HepG2 (cell line): ENCODE measurements around the gene ITCH. TPM values are rescaled to one million over a fixed set of nuclear protein-coding genes. Genes with fewer than 3 reads are reported as not detected.

Source experiments
- ERF ChIP-seq: IDR thresholded peaks from 2 replicates; pipeline ENCODE4 v1.6.1; 2018; ENCODE audit warnings: missing biosample characterization, missing genetic modification reagents
- ETV6 ChIP-seq: sonication (generic); formaldehyde crosslinking; conservative IDR thresholded peaks from 2 replicates; pipeline ENCODE4 v1.4.0; 2020; ENCODE audit warnings: missing genetic modification reagents
- FOXO1 ChIP-seq: sonication (generic); formaldehyde crosslinking; IDR thresholded peaks from 2 replicates; pipeline ENCODE4 v1.4.0; 2020; ENCODE audit warnings: missing genetic modification reagents
- KDM2A ChIP-seq: sonication (generic); formaldehyde crosslinking; IDR thresholded peaks from 2 replicates; pipeline ENCODE4 v1.4.0; 2020; ENCODE audit warnings: low read depth, missing genetic modification reagents, borderline replicate concordance
- KLF6 ChIP-seq: IDR thresholded peaks from 2 replicates; pipeline ENCODE4 v1.8.0; 2016; ENCODE audit warnings: missing biosample characterization, missing genetic modification reagents
- MEIS2 ChIP-seq: sonication (generic); formaldehyde crosslinking; IDR thresholded peaks from 2 replicates; pipeline ENCODE4 v1.9.0; 2021; ENCODE audit warnings: mild to moderate bottlenecking, missing genetic modification reagents
- MIXL1 ChIP-seq: IDR thresholded peaks from 2 replicates; pipeline ENCODE4 v1.6.1; 2016
- SOX13 ChIP-seq, 3 experiments: fragments of 450-650 bp in 1 of 3; sonication (generic) in 1 of 3; formaldehyde crosslinking in 1 of 3; IDR thresholded peaks in 2 of 3; conservative IDR thresholded peaks in 1 of 3; 2 replicates each; pipeline versions ENCODE4 v1.5.0 to v1.6.1; 2016 to 2020; ENCODE audit warnings: antibody characterized with exemption in 1 of 3, mild to moderate bottlenecking in 1 of 3, missing compliant biosample characterization in 1 of 3, missing genetic modification reagents in 1 of 3, moderate library complexity in 1 of 3
- TAF1 ChIP-seq: sonication (generic); formaldehyde crosslinking; IDR thresholded peaks from 2 replicates; pipeline ENCODE4 v1.4.0; 2020; ENCODE audit warnings: missing genetic modification reagents
- TEAD3 ChIP-seq: optimal IDR thresholded peaks from 2 replicates; pipeline ENCODE3; 2016; ENCODE audit warnings: borderline replicate concordance
- ZFP36L2 ChIP-seq: sonication (generic); formaldehyde crosslinking; IDR thresholded peaks from 2 replicates; pipeline ENCODE4 v1.4.0; 2020; ENCODE audit warnings: missing genetic modification reagents
- ZNF34 ChIP-seq: sonication (generic); formaldehyde crosslinking; IDR thresholded peaks from 2 replicates; pipeline ENCODE4 v1.4.0; 2020; ENCODE audit warnings: mild to moderate bottlenecking, missing genetic modification reagents, borderline replicate concordance
- ZNF382 ChIP-seq: sonication (generic); formaldehyde crosslinking; IDR thresholded peaks from 2 replicates; pipeline ENCODE4 v1.5.0; 2020; ENCODE audit warnings: missing genetic modification reagents, mild to moderate bottlenecking, borderline replicate concordance
- ZNF558 ChIP-seq: sonication (generic); formaldehyde crosslinking; IDR thresholded peaks from 2 replicates; pipeline ENCODE4 v1.9.0; 2022; ENCODE audit warnings: mild to moderate bottlenecking, missing genetic modification reagents, borderline replicate concordance
- ZNF674 ChIP-seq: sonication (generic); formaldehyde crosslinking; IDR thresholded peaks from 2 replicates; pipeline ENCODE4 v1.5.0; 2020; ENCODE audit warnings: low read depth, mild to moderate bottlenecking, missing genetic modification reagents
- ZNF768 ChIP-seq: sonication (generic); formaldehyde crosslinking; IDR thresholded peaks from 2 replicates; pipeline ENCODE4 v1.4.0; 2020; ENCODE audit warnings: missing genetic modification reagents
- ZZZ3 ChIP-seq: sonication (generic); formaldehyde crosslinking; IDR thresholded peaks from 2 replicates; pipeline ENCODE4 v1.4.0; 2020; ENCODE audit warnings: missing genetic modification reagents, mild to moderate bottlenecking, borderline replicate concordance
- polyA plus RNA-seq, 8 experiments: library from polyadenylated mRNA; depleted of rRNA in 3 of 8; stranded (reverse) in 7 of 8; unstranded in 1 of 8; fragments of >200 nt; fragmentation: Illumina TruSeq in 4 of 8; extraction: Trizol in 4 of 8; gene quantifications; 2 replicates each; pipeline versions ENCODE4 v1.2.1 to v1.2.3, GENCODE V29; 2011 to 2016; ENCODE audit warnings: low read depth in 4 of 8, missing spikeins in 1 of 8, mixed read lengths in 1 of 8; ENCODE audit not compliant: insufficient read depth in 1 of 8
- total RNA-seq, 5 experiments: library from RNA; depleted of rRNA; stranded (reverse); fragments of >200 nt; fragmentation: Illumina TruSeq; extraction: Trizol; gene quantifications; 2 replicates each; pipeline ENCODE4 v1.2.3, GENCODE V29; 2016; ENCODE audit warnings: low read depth in 1 of 5
- TF ChIP-seq, protein P1 (sequence below): sonication (generic); formaldehyde crosslinking; IDR thresholded peaks from 2 replicates; pipeline ENCODE4 v1.4.0; 2020; ENCODE audit warnings: mild to moderate bottlenecking, missing genetic modification reagents
- TF ChIP-seq, protein P2 (sequence below): sonication (generic); formaldehyde crosslinking; IDR thresholded peaks from 2 replicates; pipeline ENCODE4 v1.8.0; 2022; ENCODE audit warnings: mild to moderate bottlenecking, missing genetic modification reagents, moderate library complexity
- TF ChIP-seq, protein P3 (sequence below): sonication (generic); formaldehyde crosslinking; IDR thresholded peaks from 2 replicates; pipeline ENCODE4 v1.5.0; 2020; ENCODE audit warnings: missing genetic modification reagents
- TF ChIP-seq, protein P4 (sequence below): sonication (generic); formaldehyde crosslinking; IDR thresholded peaks from 2 replicates; pipeline ENCODE4 v1.4.0; 2020; ENCODE audit warnings: missing genetic modification reagents, low read depth, mild to moderate bottlenecking, borderline replicate concordance
- TF ChIP-seq, protein P5 (sequence below): sonication (generic); formaldehyde crosslinking; IDR thresholded peaks from 2 replicates; pipeline ENCODE4 v1.4.0; 2020; ENCODE audit warnings: missing genetic modification reagents

ITCH gene
- total and polyA plus RNA-seq, 2 of the 13 experiments (the other 11 are each of a cell fraction or from before 2014, with no cell fraction given), result 20.5 to 112 TPM

DNA sequence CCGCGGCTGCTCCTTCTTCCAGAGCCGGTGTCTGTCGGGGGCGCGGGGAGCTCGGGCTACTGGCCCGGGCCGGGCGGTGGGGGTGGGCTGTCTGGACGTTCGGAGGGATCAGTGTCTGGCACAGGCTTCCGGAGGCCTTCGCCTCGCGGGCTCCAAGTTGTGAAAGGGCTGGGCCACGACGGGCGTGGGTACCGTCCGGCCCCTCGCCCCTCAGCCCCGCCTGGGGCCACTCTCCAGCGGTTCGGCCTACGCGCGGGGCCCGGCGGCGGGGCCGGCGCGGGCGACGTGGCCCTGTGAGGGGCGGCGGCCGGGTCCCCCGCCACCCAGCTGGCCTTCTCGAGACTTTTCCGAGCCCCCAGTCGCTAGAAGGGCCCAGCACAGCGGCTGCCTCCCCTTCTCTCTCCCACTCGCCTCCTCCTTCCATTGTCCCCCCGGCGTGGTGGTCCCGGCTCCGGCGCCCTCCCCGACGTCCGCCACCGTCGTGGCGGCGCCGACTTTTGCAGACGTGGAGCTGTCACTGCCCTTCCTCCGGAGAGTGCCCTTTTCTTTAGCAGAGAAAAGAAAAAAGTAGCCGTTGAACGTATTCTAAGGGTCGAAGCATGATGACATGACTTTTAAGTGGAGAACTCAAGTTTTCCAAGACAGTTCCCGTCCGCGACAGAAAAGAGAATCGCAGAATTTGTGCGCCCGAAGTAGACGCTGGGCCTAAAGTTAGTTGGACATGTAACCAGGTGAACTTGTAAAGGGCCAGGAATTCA, 571 bp downstream of the ITCH start (continued):
- TF ChIP-seq, protein P1, sequence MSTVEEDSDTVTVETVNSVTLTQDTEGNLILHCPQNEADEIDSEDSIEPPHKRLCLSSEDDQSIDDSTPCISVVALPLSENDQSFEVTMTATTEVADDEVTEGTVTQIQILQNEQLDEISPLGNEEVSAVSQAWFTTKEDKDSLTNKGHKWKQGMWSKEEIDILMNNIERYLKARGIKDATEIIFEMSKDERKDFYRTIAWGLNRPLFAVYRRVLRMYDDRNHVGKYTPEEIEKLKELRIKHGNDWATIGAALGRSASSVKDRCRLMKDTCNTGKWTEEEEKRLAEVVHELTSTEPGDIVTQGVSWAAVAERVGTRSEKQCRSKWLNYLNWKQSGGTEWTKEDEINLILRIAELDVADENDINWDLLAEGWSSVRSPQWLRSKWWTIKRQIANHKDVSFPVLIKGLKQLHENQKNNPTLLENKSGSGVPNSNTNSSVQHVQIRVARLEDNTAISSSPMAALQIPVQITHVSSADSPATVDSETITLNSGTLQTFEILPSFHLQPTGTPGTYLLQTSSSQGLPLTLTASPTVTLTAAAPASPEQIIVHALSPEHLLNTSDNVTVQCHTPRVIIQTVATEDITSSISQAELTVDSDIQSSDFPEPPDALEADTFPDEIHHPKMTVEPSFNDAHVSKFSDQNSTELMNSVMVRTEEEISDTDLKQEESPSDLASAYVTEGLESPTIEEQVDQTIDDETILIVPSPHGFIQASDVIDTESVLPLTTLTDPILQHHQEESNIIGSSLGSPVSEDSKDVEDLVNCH (CRISPR knock-in tag), result no peak
- TF ChIP-seq FOXO1 (no peak), SOX13 (IDR thresholded peaks at IDR 0.05) (no peak), SOX13 (CRISPR knock-in tag; conservative IDR thresholded peaks at IDR 0.05 in 1 of 2, IDR thresholded peaks at IDR 0.05 in 1 of 2) (0 out of 4 replicates have a peak, but pooled peaks of 1 of the 2 experiments have one; percentile 26), ZNF768 (peak; percentile 3; the same call in 1 of the 2 replicates), ETV6 (no peak), ZNF382 (CRISPR knock-in tag) (no peak), ZNF674 (CRISPR knock-in tag) (peak; percentile 25), ZNF558 (peak; percentile 71; the same call in 1 of the 2 replicates), KDM2A (CRISPR knock-in tag) (peak; percentile 53), KLF6 (CRISPR knock-in tag) (peak; percentile 19; the same call in 1 of the 2 replicates), TAF1 (CRISPR knock-in tag) (no peak; the same call in 1 of the 2 replicates), TEAD3 (CRISPR knock-in tag) (peak; percentile 23), MIXL1 (CRISPR knock-in tag) (0 out of 2 replicates have a peak, but pooled peaks have one; percentile 1), MEIS2 (CRISPR knock-in tag) (no peak; the same call in 1 of the 2 replicates), ZZZ3 (CRISPR knock-in tag) (no peak), ZNF34 (CRISPR knock-in tag) (no peak), ERF (CRISPR knock-in tag) (peak; percentile 17; the same call in 1 of the 2 replicates), ZFP36L2 (CRISPR knock-in tag) (no peak)
- TF ChIP-seq, protein P2, sequence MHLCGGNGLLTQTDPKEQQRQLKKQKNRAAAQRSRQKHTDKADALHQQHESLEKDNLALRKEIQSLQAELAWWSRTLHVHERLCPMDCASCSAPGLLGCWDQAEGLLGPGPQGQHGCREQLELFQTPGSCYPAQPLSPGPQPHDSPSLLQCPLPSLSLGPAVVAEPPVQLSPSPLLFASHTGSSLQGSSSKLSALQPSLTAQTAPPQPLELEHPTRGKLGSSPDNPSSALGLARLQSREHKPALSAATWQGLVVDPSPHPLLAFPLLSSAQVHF (CRISPR knock-in tag), result no peak
- TF ChIP-seq, protein P3, sequence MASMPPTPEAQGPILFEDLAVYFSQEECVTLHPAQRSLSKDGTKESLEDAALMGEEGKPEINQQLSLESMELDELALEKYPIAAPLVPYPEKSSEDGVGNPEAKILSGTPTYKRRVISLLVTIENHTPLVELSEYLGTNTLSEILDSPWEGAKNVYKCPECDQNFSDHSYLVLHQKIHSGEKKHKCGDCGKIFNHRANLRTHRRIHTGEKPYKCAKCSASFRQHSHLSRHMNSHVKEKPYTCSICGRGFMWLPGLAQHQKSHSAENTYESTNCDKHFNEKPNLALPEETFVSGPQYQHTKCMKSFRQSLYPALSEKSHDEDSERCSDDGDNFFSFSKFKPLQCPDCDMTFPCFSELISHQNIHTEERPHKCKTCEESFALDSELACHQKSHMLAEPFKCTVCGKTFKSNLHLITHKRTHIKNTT (CRISPR knock-in tag), result 0 out of 2 replicates have a peak, but pooled peaks have one; percentile 55
- TF ChIP-seq, protein P4, sequence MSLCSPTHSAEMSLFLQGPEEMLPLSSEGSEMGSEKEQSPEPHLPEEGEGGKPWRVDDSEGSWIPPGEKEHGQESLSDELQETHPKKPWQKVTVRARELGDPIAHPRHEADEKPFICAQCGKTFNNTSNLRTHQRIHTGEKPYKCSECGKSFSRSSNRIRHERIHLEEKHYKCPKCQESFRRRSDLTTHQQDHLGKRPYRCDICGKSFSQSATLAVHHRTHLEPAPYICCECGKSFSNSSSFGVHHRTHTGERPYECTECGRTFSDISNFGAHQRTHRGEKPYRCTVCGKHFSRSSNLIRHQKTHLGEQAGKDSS (CRISPR knock-in tag), result peak; percentile 37; the same call in 1 of the 2 replicates
- TF ChIP-seq, protein P5, sequence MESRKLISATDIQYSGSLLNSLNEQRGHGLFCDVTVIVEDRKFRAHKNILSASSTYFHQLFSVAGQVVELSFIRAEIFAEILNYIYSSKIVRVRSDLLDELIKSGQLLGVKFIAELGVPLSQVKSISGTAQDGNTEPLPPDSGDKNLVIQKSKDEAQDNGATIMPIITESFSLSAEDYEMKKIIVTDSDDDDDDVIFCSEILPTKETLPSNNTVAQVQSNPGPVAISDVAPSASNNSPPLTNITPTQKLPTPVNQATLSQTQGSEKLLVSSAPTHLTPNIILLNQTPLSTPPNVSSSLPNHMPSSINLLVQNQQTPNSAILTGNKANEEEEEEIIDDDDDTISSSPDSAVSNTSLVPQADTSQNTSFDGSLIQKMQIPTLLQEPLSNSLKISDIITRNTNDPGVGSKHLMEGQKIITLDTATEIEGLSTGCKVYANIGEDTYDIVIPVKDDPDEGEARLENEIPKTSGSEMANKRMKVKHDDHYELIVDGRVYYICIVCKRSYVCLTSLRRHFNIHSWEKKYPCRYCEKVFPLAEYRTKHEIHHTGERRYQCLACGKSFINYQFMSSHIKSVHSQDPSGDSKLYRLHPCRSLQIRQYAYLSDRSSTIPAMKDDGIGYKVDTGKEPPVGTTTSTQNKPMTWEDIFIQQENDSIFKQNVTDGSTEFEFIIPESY (CRISPR knock-in tag), result no peak
